Measurements from ENCODE around the gene CD74. TPM values are rescaled to one million over a fixed set of nuclear protein-coding genes. Genes with fewer than 3 reads are reported as not detected.

CD74 gene
- total RNA-seq, 1 donor from 2014 or later = 1,940 TPM

DNA sequence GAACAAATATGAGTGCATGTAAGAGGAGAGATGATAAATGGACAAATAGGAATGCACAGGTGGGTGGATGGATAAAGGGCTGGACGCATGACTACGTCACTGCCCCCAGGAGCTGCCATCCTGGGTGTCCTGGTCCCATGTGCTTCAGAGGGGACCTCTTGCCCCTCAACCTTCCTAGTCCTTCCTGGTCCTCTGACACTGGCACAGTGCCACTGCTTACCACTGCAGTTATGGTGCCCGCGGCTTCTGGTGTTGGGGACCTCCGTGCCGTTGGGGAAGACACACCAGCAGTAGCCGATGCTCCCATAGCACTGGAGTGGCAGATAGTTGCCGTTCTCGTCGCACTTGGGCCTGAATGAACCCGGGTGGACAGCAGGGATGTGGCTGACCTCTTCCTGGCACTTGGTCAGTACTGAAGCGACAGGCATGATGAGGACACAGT lies 9.8 kb downstream of the CD74 start:
- Histone ChIP-seq H3K9me3 (no peaks in the 10 kb centered on the region), H3K4me1 (no peaks in the 10 kb centered on the region), H3K27me3 (no peaks in the 10 kb centered on the region), H3K36me3 (peaks cover 25 to 52% of the 10 kb centered on the region in 2 donors), H3K4me3 (no peak overlapping the region), H3K27ac (no peak overlapping the region)
- no peak for DNase-seq (ENCODE audit: low spot score in 2 of 2)
- TF ChIP-seq CTCF (IDR thresholded peaks at IDR 0.05) = no peak
- intact Hi-C loops (cut with DNase I) = no loop called here

DNA sequence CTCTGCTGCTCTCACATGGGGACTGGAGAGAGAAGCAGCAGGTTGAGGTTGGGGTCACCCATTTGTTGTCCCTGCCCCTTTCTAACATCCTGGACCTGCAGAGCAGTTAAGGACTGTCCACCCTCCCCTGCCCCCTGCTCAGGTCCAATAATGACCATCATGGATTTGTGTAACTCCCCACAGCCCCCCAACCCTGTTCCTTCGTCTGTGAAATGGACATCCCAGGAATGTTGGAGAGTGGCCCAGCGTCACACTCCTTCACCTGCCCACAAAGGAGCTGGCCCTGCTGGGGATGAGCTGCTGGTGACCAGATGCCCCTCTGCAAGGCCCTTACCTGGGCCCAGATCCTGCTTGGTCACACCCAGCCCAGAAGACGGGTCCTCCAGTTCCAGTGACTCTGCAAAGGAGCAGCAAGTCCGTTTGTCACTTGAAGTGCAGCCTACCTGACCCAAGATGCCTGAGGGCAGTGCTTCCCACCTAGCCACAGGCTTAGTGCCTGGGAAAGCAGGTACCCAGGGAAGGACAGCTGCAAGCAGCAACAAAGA lies 10.4 kb downstream of the CD74 start:
- TF ChIP-seq CTCF (IDR thresholded peaks at IDR 0.05) = no peak
- intact Hi-C loops (cut with DNase I) = no loop called here
- Histone ChIP-seq H3K4me3 (no peak overlapping the region), H3K36me3 (peaks cover 29 to 54% of the 10 kb centered on the region in 2 donors), H3K27ac (no peak overlapping the region), H3K27me3 (no peaks in the 10 kb centered on the region), H3K4me1 (no peaks in the 10 kb centered on the region), H3K9me3 (no peaks in the 10 kb centered on the region)
- DNase-seq (ENCODE audit: low spot score in 2 of 2) = no peak

DNA sequence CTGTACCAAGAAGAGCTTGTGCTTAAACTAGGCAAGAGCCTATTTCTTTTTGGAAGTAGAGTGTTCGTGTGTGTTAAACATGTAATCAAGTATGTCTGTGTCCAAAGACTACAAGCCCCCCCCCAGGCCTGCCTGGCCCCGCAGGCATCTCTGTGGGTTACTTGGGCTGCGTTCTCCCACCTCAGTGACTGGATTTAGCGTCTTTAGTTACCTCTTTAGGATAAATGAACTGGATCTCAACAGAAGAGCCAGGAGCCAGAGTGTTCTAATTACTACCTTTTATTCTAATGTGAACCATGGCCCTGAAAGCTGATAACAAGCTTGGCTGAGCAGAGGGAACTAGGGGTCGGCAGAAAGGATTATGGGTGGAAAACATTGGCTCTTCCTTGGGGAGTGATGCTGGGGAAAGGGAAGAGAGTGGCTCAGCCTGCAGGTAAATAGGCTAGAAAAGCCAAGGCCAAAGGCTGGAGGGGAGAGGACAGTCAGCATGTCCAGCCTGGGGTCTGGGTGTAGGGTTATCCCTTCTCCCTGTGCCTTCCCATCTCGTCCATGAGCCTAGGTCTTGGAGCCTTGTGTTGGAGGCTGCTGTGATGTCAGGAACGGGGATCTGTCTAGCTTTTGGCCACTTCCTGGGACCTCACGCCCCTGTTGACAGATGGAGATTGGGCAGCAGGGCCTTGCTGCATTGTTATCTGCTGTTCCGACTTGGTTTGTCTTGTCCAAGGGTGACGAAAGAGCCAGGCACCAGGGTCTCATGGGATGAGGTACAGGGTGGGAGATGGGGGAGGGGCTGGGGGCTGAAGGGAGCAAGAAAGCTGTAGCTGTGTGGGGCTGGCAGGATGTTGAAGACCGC lies 11.1 kb downstream of the CD74 start:
- H3K9me3 ChIP-seq = no peaks in the 10 kb centered on the region
- H3K4me3 ChIP-seq = no peak overlapping the region
- H3K27me3 ChIP-seq = no peaks in the 10 kb centered on the region
- peaks cover 31 to 59% of the 10 kb centered on the region in 2 donors for H3K36me3 ChIP-seq
- no peak overlapping the region for H3K27ac ChIP-seq
- intact Hi-C loops (cut with DNase I) = no loop called here
- H3K4me1 ChIP-seq = no peaks in the 10 kb centered on the region
- DNase-seq (ENCODE audit: low spot score in 2 of 2) = no peak
- TF ChIP-seq CTCF (IDR thresholded peaks at IDR 0.05) = no peak

GRCh38 chr5:150401076-150401375 lies 11.7 kb downstream of the CD74 start:
- TF ChIP-seq CTCF (IDR thresholded peaks at IDR 0.05) = no peak
- intact Hi-C loops (cut with DNase I) = no loop called here
- H3K27me3 ChIP-seq = no peaks in the 10 kb centered on the region
- H3K4me1 ChIP-seq = no peaks in the 10 kb centered on the region
- H3K4me3 ChIP-seq = no peak overlapping the region
- DNase-seq (ENCODE audit: low spot score in 2 of 2) = no peak
- H3K27ac ChIP-seq = no peak overlapping the region
- no peaks in the 10 kb centered on the region for H3K9me3 ChIP-seq
- H3K36me3 ChIP-seq = peaks cover 35 to 65% of the 10 kb centered on the region in 2 donors

DNA sequence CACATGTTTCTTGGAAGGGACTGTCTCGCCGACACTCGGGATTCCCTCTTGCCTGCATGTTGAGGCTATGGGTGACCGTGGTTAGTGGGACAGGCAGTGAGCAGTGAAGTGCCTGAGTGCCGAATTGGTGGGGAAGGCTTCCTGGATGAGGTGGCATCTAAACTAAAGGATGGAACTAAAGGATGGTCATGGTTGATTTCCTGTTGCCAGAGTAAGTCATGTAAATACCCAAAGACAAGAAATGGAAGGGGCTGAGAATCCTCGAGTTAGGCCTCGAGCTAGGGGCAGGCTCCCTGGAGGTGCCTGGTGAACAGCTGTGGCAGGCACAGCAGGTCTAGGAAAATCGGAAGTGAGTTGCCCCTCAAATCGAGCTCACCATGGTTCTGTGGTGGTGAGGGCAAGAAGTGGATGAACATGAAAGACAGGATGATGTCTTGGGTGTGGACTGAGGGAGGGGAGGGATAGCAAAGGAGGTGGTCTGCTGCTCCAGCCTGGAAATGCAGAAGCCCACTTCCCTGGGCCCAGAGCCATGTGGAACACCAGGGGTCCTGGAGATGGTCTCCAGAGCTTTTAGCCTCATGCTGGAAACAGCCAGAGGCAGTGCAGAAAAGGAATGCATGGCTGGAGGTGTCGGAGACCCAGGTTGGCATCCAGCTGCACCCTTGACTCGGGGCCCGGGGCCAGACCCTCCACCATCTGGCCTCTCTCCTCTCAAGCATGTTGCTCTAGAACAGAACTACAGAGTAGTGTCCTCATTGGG lies 12.2 kb downstream of the CD74 start:
- no peak for DNase-seq (ENCODE audit: low spot score in 2 of 2)
- Histone ChIP-seq H3K27me3 (no peaks in the 10 kb centered on the region), H3K9me3 (no peaks in the 10 kb centered on the region), H3K4me1 (no peaks in the 10 kb centered on the region), H3K27ac (no peak overlapping the region), H3K4me3 (no peak overlapping the region), H3K36me3 (peaks cover 35 to 70% of the 10 kb centered on the region in 2 donors)
- intact Hi-C loops (cut with DNase I) = no loop called here
- TF ChIP-seq CTCF (IDR thresholded peaks at IDR 0.05) = no peak

All from ascending aorta (tissue), 2 donors.